ENCODE measurements around the gene DOHH. TPM values are rescaled to one million over a fixed set of nuclear protein-coding genes. Genes with fewer than 3 reads are reported as not detected.

DOHH gene
- total and polyA plus RNA-seq, 4 donors = 7.8 to 21.5 (median 19.3) TPM

- Histone ChIP-seq H3K4me3 (no peak overlapping the region), H3K27me3 (ENCODE audit: control insufficient read depth in 3 of 3, insufficient read depth in 3 of 3, low read length in 2 of 3) (no peaks in the 10 kb centered on the region), H3K9ac (ENCODE audit: insufficient read depth in 1 of 2, low read length in 2 of 2) (no peak overlapping the region), H3K27ac (ENCODE audit: low read depth in 1 of 2, low read length in 1 of 2) (no peak overlapping the region), H3K36me3 (ENCODE audit: control insufficient read depth in 4 of 4, insufficient read depth in 4 of 4, low read length in 4 of 4) (peaks cover 0 to 68% (median 19%) of the 10 kb centered on the region in 4 donors), H3K9me3 (ENCODE audit: control insufficient read depth in 4 of 4, insufficient read depth in 3 of 4, low read length in 3 of 4) (no peaks in the 10 kb centered on the region), H3K4me1 (ENCODE audit: control insufficient read depth in 5 of 5, insufficient read depth in 5 of 5, low read length in 5 of 5) (peaks cover 0 to 11% (median 0%) of the 10 kb centered on the region in 5 donors)
- 90 to 91% methylated on average over 10 of the region's 10 CpGs for WGBS, 2 donors
- ATAC-seq (ENCODE audit: insufficient read depth, low FRiP score) (no peak), DNase-seq (no peak)
- TF ChIP-seq CTCF (IDR thresholded peaks at IDR 0.05; ENCODE audit: control extremely low read depth, extremely low read depth) = no peak
These were observed 35.5 kb upstream of the DOHH start for GRCh38 chr19:3535981-3536380.

GRCh38 chr19:3535563-3535965, 35.1 kb upstream of the DOHH start:
- Histone ChIP-seq H3K9ac (ENCODE audit: insufficient read depth in 1 of 2, low read length in 2 of 2) (no peak overlapping the region), H3K4me3 (no peak overlapping the region), H3K36me3 (ENCODE audit: control insufficient read depth in 4 of 4, insufficient read depth in 4 of 4, low read length in 4 of 4) (peaks cover 2 to 72% (median 21%) of the 10 kb centered on the region in 4 donors), H3K4me1 (ENCODE audit: control insufficient read depth in 5 of 5, insufficient read depth in 5 of 5, low read length in 5 of 5) (peaks cover 0 to 11% (median 0%) of the 10 kb centered on the region in 5 donors), H3K27me3 (ENCODE audit: control insufficient read depth in 3 of 3, insufficient read depth in 3 of 3, low read length in 2 of 3) (no peaks in the 10 kb centered on the region), H3K9me3 (ENCODE audit: control insufficient read depth in 4 of 4, insufficient read depth in 3 of 4, low read length in 3 of 4) (no peaks in the 10 kb centered on the region), H3K27ac (ENCODE audit: low read depth in 1 of 2, low read length in 1 of 2) (no peak overlapping the region)
- 94 to 97% methylated on average over 14 of the region's 14 CpGs for WGBS, 2 donors
- no peak for TF ChIP-seq CTCF (IDR thresholded peaks at IDR 0.05; ENCODE audit: control extremely low read depth, extremely low read depth)
- DNase-seq = no peak
- ATAC-seq (ENCODE audit: insufficient read depth, low FRiP score) = no peak

- no peak for TF ChIP-seq CTCF (IDR thresholded peaks at IDR 0.05; ENCODE audit: control extremely low read depth, extremely low read depth)
- Histone ChIP-seq H3K4me1 (ENCODE audit: control insufficient read depth in 5 of 5, insufficient read depth in 5 of 5, low read length in 5 of 5) (peaks cover 0 to 11% (median 0%) of the 10 kb centered on the region in 5 donors), H3K9ac (ENCODE audit: insufficient read depth in 1 of 2, low read length in 2 of 2) (no peak overlapping the region), H3K9me3 (ENCODE audit: control insufficient read depth in 4 of 4, insufficient read depth in 3 of 4, low read length in 3 of 4) (no peaks in the 10 kb centered on the region), H3K27me3 (ENCODE audit: control insufficient read depth in 3 of 3, insufficient read depth in 3 of 3, low read length in 2 of 3) (no peaks in the 10 kb centered on the region), H3K4me3 (no peak overlapping the region), H3K36me3 (ENCODE audit: control insufficient read depth in 4 of 4, insufficient read depth in 4 of 4, low read length in 4 of 4) (peaks cover 3 to 75% (median 22%) of the 10 kb centered on the region in 4 donors), H3K27ac (ENCODE audit: low read depth in 1 of 2, low read length in 1 of 2) (no peak overlapping the region)
- DNase-seq = no peak
- WGBS, 2 donors = 94% methylated on average over 9 of the region's 9 CpGs
- no peak for ATAC-seq (ENCODE audit: insufficient read depth, low FRiP score)
These were observed 34.7 kb upstream of the DOHH start for GRCh38 chr19:3535235-3535535.
